Measurements from ENCODE around the gene PLA2G4F.

The PLA2G4F gene

GRCh38 chr15:42141246-42141645 lies 15.2 kb downstream of the PLA2G4F start:
- Histone ChIP-seq H3K4me3 (ENCODE audit: low read depth, low read length) (no peak overlapping the region), H3K27ac (no peak overlapping the region), H3K36me3 (replicated peaks) (no peaks in the 10 kb centered on the region), H3K27me3 (replicated peaks) (peaks cover 4% of the 10 kb centered on the region)
- in situ Hi-C loops (cut with HindIII; ENCODE audit: low pct_ligation_motif_present, low sequenced_read_pairs), result no loop called here
- DNase-seq, result no peak
- TF ChIP-seq, protein P1, sequence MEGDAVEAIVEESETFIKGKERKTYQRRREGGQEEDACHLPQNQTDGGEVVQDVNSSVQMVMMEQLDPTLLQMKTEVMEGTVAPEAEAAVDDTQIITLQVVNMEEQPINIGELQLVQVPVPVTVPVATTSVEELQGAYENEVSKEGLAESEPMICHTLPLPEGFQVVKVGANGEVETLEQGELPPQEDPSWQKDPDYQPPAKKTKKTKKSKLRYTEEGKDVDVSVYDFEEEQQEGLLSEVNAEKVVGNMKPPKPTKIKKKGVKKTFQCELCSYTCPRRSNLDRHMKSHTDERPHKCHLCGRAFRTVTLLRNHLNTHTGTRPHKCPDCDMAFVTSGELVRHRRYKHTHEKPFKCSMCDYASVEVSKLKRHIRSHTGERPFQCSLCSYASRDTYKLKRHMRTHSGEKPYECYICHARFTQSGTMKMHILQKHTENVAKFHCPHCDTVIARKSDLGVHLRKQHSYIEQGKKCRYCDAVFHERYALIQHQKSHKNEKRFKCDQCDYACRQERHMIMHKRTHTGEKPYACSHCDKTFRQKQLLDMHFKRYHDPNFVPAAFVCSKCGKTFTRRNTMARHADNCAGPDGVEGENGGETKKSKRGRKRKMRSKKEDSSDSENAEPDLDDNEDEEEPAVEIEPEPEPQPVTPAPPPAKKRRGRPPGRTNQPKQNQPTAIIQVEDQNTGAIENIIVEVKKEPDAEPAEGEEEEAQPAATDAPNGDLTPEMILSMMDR (IDR thresholded peaks at IDR 0.05; ENCODE audit: low read depth, low read length, missing control alignments), result no peak

DNA sequence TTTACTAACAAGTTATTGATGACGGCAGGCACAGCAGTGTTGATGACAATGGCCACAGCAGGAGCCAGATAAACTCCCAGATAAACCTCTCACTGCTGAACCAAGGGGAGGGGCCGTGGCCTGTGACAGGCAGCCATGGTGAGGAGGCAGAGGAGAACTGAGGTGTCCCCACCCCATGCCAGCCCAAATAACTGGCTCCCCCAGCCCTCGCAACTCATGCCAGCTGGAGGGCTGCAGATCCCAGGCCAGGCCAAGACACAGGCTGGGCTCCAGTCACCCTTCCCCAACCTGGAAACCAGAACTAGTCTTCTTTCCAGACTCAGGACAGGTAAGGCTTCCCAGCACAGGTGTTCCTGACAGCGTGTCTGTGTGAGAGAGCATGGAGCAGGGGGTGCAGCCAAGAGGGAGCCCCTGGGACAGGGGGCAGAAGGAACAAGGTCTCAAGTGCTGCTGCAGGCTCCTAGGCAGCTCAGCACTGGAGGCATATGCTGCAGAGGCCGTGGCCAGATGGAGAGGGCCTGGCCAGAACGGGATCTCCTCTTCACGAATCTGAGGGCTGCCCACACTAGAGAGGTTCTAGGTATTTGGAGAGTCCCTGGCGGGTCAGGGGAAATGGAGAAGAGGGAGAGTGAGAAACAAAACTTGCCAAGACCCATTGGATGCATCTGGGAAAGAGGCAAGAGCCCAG lies 15.9 kb downstream of the PLA2G4F start:
- no peak for DNase-seq
- TF ChIP-seq, protein P1 (IDR thresholded peaks at IDR 0.05; ENCODE audit: low read depth, low read length, missing control alignments), result no peak
- Histone ChIP-seq H3K27me3 (replicated peaks) (peaks cover 4% of the 10 kb centered on the region), H3K4me3 (ENCODE audit: low read depth, low read length) (no peak overlapping the region), H3K27ac (no peak overlapping the region), H3K36me3 (replicated peaks) (no peaks in the 10 kb centered on the region)
- in situ Hi-C loops (cut with HindIII; ENCODE audit: low pct_ligation_motif_present, low sequenced_read_pairs), result no loop called here

DNA sequence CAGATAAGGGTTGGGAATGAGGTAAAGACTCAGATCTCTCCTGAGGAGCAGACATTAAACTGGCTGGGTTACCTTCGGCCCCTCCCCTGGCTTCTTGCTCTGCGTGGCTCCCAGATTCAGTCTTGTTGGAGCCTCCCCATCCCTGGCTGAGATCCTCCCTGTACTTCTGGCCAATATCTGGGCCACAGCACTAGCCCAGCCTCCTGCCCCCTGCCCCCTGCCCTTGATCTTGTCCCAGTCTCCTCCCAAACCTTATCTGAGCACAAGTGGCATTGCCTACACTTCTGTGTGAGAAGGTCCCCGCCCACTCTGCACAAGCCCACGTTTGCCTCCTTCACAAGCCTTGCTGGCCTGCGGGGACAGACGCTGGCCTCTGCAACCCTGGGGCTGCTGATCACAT lies 16.8 kb downstream of the PLA2G4F start:
- TF ChIP-seq, protein P1 (IDR thresholded peaks at IDR 0.05; ENCODE audit: low read depth, low read length, missing control alignments), result no peak
- Histone ChIP-seq H3K27me3 (replicated peaks) (peaks cover 2% of the 10 kb centered on the region), H3K36me3 (replicated peaks) (no peaks in the 10 kb centered on the region), H3K27ac (no peak overlapping the region), H3K4me3 (ENCODE audit: low read depth, low read length) (no peak overlapping the region)
- DNase-seq, result no peak
- in situ Hi-C loops (cut with HindIII; ENCODE audit: low pct_ligation_motif_present, low sequenced_read_pairs), result no loop called here

- TF ChIP-seq, protein P1 (IDR thresholded peaks at IDR 0.05; ENCODE audit: low read depth, low read length, missing control alignments), result no peak
- no peak for DNase-seq
- Histone ChIP-seq H3K36me3 (replicated peaks) (no peaks in the 10 kb centered on the region), H3K4me3 (ENCODE audit: low read depth, low read length) (no peak overlapping the region), H3K27me3 (replicated peaks) (no peaks in the 10 kb centered on the region), H3K27ac (no peak overlapping the region)
- in situ Hi-C loops (cut with HindIII; ENCODE audit: low pct_ligation_motif_present, low sequenced_read_pairs), result no loop called here
Measured at GRCh38 chr15:42138968-42139386, 17.5 kb downstream of the PLA2G4F start.

DNA sequence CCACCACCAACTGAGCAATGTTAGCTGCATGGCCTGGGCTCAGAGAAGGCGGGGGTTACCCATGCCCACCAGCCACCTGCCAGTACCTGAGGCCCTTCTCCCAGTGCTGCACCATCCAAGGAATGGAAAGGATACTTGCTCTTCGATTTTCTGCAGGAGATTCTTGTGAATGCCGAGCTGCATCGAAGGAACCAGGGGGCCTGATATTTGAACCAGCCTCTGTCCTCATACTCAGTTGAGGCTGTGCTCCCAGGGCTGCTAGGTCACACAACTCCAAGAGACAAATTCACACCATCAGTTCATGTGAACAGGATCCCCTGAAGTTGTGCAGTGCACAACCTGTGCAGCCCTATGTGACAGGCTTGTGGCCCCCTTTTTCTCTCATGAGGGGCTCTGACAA lies 18.0 kb downstream of the PLA2G4F start:
- Histone ChIP-seq H3K27ac (no peak overlapping the region), H3K36me3 (replicated peaks) (no peaks in the 10 kb centered on the region), H3K4me3 (ENCODE audit: low read depth, low read length) (no peak overlapping the region), H3K27me3 (replicated peaks) (no peaks in the 10 kb centered on the region)
- TF ChIP-seq, protein P1 (IDR thresholded peaks at IDR 0.05; ENCODE audit: low read depth, low read length, missing control alignments), result no peak
- DNase-seq, result no peak
- in situ Hi-C loops (cut with HindIII; ENCODE audit: low pct_ligation_motif_present, low sequenced_read_pairs), result no loop called here

Measured in brain microvascular endothelial cell (primary cell).